Dermis microvascular lymphatic vessel endothelial cell (primary cell): ENCODE results near the gene ETFRF1. TPM values are rescaled to one million over a fixed set of nuclear protein-coding genes. Genes with fewer than 3 reads are reported as not detected.

ENCODE experiments used
- DNase-seq, 2 donors: peaks; one replicate each; pipeline versions ENCODE4 v3.0.0 to v3.0.0-alpha.2; 2010; ENCODE audit warnings: low read depth in 2 of 2
- total RNA-seq: library from RNA; depleted of rRNA; stranded (reverse); fragments of >200 nt; gene quantifications from 2 replicates; pipeline ENCODE4 v1.2.1, GENCODE V29; 2014

Gene ETFRF1
- 11.4 and 12.3 TPM in 2 replicates for total RNA-seq

DNA sequence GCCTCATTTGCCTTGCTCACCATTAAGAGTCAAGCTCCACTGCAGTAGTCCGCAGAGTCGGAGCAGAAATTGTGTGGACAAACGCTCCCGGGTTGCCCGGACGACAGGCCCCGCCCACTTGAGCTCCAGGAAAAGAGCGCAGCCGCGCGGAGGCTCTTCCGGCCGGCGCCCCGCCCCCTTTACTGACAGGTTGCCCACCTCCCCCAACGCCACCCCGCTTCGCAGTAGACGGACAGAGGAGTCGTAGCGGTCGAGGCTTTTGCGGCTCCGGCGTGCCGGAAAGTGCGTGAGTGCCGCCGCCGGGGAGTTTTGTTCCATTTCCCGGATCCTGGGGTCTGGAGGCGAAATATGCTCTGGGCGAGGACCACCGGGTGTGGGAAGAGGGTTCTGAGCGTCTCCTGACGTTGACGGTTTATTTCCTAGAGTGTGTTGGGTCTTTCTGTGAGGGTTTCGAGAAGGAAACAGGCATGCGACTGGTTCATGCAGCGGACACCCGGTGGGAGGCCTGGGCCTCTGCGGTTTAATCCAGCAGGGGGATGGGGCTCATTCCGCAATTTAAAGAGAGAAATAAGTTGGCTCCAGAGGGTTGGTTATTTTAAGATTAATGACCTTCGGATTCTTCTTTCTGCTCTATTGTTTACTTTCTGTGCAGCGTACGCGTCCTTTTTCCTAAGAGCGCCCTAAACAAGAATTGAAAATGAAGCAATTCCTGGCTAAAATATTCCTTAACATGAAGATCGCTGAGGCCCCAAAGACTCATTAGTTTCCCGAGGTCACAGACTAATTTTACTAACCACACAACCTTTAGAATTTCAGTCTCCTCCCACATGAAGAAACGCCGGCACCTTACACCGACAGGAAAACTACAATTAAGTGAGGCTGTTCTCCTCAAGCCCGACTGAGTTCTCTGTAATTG is at the start of gene ETFRF1, which contains the start of gene DNAI7:
ETFRF1 (plus strand) TSS at position 182 of the 916 bp plus-strand sequence. CDS start 8,720 bp downstream, outside the sequence.
DNAI7 (minus strand) TSS at position 105 of the 916 bp plus-strand sequence; CDS start at position 23, 82 bp downstream.
- DNase-seq, result peak; percentile 92 to 97

GRCh38 chr12:25146686-25147085 is 48.4 kb upstream of the ETFRF1 start:
- no peak for DNase-seq

DNA sequence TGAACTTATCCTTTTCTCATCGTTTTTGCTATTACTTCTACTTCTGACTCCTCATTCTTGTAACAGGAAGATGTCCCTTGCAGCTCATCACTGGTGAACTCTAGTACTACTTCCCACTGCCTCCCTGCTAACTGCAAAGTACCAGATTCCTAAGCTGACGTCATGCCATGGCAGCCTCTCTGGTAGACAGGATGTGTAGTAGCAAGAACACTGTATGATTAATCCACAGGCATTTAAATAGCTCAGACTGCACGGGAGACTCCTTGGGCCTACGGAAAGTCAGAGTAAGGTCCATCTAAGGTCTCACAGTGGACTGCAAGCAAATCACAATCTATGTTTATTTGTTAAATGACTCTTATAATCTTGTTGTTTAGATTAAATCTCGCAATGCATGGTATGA is 43.6 kb upstream of the ETFRF1 start:
- DNase-seq, result peak; percentile 28 to 85

DNA sequence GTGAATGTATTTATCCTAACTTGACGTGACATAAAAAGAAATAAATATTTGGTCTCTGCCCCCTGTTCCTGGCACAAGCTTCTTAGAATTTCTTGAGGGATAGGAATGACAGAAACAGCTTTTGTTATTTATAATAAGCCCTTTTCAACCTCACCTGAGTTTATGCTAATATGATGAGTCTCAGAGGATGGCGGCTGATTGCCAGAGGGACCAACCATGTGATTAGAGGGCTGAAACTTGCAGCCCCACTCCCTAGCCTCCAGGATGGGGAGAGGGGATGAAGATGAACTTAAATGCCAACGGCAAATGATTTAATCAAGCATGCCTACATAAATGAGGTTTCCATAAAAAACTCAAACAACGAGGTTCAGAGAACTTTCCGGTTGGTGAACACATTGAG is 43.0 kb upstream of the ETFRF1 start:
- DNase-seq, result no peak

DNA sequence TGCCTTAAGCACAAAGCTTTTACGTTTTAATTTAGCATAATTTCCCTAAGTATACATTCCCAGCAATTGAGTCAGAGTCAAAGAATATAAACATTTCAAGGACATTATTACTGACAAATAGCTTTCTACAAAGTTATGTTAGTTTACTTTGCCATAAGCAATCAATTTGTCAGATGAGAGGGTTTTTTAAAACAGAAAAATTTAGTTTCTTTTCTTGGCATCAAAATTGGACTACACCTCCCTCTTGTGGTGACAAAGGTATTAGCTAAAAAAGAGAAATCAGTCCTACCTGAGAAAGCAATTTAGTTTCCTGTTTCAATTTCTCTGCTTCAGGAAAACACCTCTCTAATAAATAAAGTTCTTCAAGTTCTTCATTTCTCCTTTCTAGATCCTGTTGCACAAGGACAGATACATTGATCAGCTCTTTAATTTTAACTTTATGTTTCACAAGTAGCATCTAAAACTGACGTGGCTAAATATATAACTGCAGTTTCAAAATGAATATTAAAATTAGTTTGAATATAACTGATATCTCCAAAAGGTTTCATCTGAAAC is 39.9 kb upstream of the ETFRF1 start:
- peak; percentile 5 to 27 for DNase-seq

- DNase-seq, result no peak
Measured at GRCh38 chr12:25156061-25156460, 39.0 kb upstream of the ETFRF1 start.

DNA sequence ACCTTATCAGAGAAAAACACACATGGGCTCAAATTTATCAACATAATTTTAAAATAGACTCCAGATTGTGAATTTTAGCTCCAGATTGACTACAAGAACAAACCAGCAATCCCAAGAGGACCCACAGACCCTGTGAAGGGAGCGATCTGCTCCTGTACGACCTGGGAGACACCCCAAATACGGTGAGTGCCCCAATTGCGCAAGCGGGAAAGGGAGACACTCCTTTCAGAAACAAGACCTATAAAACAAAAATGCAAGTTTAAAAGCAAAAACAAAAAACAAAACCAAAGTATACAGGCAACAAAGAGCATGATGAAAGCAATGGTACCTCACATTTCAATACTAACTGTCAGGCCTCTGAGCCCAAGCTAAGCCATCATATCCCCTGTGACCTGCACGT is 32.2 kb upstream of the ETFRF1 start:
- DNase-seq, result no peak

DNA sequence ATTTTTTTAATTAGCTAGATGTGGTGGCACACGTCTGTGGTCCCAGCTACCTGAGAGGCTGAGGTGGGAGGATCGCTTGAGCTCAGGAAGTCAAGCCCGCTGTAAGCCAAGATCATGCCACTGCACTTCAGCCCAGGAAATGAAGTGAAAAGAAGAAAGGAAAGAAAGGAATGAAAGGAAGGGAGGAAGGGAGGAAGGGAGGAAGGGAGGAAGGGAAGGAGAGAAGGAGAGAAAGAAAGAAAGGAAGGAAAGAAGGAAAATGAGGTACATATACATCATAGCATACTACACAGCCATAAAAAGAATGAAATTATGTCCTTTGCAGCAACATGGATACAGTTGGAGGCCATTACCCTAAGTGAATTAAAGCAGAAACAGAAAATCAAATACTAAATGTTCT is 12.3 kb upstream of the ETFRF1 start:
- no peak for DNase-seq

- DNase-seq, result no peak
Measured at GRCh38 chr12:25184132-25184531, 10.9 kb upstream of the ETFRF1 start.

- DNase-seq, result no peak
Measured at GRCh38 chr12:25186038-25186787, 8.8 kb upstream of the ETFRF1 start.

GRCh38 chr12:25186788-25187402 is 8.1 kb upstream of the ETFRF1 start:
- DNase-seq, result no peak

GRCh38 chr12:25187781-25188180 is 7.3 kb upstream of the ETFRF1 start:
- DNase-seq, result no peak

DNA sequence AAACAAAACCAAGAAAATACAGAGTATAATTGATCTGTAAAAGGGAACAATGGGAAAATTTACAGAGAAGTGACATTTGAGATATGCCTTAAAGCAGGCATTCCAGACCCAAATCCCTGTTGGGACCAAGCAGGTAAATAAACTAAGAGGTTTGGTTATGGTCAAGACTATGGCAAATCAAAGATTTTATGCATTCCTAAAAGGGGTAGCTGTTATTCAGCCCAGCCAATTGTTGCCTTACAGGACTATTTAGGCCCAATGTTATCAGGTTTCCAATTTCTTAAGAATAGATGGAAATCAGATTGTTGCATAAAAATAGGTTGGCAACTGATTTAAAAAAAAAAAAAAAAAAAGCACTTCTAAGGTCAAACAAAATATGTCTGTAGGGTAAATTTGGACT is 5.4 kb upstream of the ETFRF1 start:
- no peak for DNase-seq

GRCh38 chr12:25190793-25191192 is 4.2 kb upstream of the ETFRF1 start:
- DNase-seq, result no peak

DNA sequence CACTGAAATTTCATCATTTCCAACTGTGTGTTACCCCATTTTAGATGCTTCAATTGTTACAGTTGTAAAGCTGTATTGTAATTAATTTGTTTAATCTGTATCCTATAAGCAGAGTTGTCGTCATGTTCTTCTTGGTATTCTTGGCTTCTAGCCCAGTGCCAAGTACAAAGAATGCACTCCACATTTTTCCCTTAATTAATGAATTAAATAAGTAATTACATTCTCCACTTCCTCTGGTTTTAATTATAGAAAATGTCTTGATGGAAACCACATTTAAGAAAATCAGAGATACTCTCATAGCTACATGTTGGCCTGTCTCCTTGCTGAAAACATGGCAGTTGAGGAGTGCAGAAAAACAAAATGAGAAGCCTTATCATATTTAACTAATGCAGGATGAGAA is 823 bp upstream of the ETFRF1 start:
- no peak for DNase-seq

- no peak for DNase-seq
Measured at GRCh38 chr12:25194722-25195055, 348 bp upstream of the ETFRF1 start.

DNA sequence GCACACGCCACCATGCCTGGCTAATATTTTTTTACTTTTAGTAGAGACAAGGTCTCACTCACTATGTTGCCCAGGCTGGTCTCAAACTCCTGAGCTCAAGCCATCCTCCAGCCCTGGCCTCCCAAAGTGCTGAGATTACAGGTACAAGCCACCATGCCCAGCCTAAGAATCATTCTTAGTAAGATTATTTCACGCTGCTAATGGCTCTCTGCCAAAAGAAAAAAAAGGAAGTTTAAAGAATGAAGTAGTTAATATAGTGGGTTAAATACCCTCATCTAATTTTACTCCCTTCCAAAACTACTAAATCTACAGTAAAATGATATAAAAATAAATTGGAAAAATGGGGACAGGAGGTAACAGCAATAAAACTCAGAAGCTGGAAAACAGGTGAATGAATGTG is 2.6 kb downstream of the ETFRF1 start:
- DNase-seq, result no peak

- peak in 1 of 2 donors; percentile 44 for DNase-seq
Measured at GRCh38 chr12:25200703-25201102, 5.7 kb downstream of the ETFRF1 start.

DNA sequence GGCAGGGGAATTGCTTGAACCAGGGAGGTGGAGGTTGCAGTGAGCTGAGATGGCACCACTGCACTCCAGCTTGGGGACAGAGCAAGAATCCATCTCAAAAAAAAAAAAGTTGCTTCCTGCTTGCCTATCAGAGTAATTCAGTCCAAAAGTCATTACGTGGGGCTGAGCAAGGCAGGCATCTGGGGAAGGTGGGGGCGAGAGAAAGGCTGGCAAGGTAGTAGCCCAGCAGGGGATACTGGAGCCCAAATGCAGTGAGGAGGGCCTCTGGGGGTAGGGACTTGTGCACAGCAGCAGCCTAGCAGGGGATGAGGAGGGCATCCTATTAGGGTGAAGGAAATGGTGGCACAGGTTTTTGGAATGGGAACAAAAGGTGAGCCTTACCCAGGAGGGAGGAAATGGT is 7.1 kb downstream of the ETFRF1 start:
- DNase-seq, result no peak

- DNase-seq, result no peak
Measured at GRCh38 chr12:25207411-25207810, 12.4 kb downstream of the ETFRF1 start.

DNA sequence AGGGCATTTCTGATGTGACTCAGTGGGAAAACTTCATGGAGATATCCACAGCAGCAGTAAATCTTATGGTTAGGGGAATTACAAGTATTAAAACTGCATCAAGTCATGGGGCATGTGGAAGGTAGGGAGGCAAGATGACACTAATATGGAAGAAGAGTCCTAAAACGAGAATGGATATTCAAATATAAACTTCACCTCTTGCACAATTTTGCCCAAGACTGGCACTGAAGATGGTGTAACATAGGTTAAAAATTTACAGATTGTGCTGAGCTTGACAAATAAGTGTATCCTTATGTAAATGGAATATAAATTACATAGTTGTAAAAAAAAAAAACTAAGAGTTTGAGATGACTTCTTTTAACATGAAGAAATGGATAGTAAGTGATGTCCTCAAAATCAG is 12.8 kb downstream of the ETFRF1 start:
- DNase-seq, result no peak

DNA sequence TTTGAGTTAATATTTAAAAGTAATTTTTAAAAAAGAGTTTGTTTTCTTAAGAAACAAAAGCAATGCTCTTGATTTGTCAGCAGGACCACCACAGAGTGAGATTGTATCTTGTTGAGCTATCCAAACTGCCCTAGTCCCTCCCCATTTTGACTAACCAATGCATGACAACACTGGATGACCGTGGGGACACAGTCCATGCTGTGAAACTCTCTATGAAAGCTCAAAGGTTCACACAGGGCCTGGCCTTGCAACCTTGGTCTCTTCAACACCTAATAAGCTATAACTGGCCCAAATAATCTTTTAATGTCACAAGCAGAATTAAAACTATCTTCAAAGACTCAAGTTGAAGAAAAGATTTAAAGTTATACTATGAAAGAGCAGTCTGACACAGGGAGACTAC is 13.5 kb downstream of the ETFRF1 start:
- no peak for DNase-seq
